GM12872 (cell line): ENCODE results near the gene EIF3M.

ENCODE experiments used
- TF ChIP-seq, protein P1 (sequence below): IDR thresholded peaks from 3 replicates; pipeline ENCODE4 v1.5.1; 2011; ENCODE audit warnings: low read depth, mild to moderate bottlenecking, low read length, moderate library complexity; ENCODE audit not compliant: insufficient read depth

EIF3M gene

DNA sequence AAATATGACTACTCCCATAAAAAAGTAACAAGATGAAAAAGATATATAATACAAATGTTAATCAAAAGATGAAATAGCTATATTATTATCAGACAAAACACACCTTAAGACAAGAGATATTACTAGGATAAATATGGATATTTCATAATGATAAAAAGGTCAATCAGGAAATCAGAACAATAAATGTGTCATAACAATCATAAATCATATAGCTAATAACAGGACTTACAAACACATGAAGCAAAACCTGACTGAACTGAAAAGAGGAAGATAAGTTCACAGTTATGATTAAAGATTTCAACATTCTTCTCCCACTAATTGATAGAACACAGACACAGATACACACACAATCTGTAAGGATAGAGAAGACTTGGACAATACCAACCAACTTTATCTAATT, 47.2 kb downstream of the EIF3M start:
- TF ChIP-seq, protein P1, sequence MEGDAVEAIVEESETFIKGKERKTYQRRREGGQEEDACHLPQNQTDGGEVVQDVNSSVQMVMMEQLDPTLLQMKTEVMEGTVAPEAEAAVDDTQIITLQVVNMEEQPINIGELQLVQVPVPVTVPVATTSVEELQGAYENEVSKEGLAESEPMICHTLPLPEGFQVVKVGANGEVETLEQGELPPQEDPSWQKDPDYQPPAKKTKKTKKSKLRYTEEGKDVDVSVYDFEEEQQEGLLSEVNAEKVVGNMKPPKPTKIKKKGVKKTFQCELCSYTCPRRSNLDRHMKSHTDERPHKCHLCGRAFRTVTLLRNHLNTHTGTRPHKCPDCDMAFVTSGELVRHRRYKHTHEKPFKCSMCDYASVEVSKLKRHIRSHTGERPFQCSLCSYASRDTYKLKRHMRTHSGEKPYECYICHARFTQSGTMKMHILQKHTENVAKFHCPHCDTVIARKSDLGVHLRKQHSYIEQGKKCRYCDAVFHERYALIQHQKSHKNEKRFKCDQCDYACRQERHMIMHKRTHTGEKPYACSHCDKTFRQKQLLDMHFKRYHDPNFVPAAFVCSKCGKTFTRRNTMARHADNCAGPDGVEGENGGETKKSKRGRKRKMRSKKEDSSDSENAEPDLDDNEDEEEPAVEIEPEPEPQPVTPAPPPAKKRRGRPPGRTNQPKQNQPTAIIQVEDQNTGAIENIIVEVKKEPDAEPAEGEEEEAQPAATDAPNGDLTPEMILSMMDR, result no peak

DNA sequence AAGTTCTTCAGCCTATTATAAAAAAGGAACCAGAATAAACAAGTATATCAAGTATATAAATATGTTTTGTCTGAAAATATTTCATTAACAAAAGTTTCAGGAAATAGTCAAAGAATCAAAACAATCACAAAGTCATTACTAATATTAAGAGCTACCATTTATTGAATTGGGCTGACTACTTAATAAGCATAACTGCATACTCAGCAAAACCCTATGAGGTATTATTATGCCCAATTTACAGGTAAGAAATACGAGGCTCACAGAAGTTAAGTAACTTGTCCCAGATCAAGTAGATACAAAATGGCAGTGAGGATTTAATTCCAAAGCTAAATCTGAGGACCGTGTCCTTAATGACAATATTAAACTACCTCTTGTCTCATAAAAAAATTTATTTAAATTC, 52.2 kb downstream of the EIF3M start:
- TF ChIP-seq, protein P1, result no peak

DNA sequence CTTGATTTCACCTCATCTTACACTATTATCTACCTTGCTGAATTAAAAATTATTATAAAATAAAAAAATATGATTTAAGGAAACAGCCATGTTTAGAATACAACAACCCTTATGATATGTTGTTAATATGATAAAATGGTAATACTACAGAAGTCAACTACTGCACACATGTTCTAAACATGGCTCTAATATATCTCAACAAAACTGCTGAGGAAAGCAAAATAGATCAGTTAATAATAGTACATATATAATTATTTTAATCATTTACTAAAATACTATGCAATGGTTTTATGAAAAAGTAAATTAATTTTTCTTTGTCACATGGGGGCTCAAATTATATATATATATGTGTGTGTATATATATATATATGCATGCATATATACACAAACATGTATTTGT, 57.7 kb downstream of the EIF3M start:
- TF ChIP-seq, protein P1, result no peak

DNA sequence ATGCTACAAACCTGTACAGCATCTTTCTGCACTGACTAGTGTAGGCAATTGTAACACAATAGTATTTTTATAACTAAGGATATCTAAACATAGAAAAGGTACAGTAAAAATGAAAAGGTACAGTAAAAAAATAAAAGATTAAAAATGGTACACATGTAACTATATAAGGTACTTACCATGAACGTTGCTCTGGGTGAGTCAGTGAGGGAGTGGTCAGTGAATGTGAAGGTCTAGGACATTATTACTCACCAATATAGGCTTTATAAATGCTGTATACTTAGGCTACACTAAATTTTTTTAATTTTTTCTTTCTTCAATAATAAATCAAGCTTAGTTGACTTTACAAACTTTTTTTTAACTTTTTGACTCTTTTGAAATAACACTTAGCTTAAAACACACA, 59.9 kb downstream of the EIF3M start:
- TF ChIP-seq, protein P1, result no peak
